Osteoblast (primary cell): ENCODE measurements around the gene ALX4. TPM values are rescaled to one million over a fixed set of nuclear protein-coding genes. Genes with fewer than 3 reads are reported as not detected.

Experiments used
- DNase-seq: peaks from one replicate; pipeline ENCODE4 v3.0.0; 2011; ENCODE audit warnings: low spot score, mixed read lengths; ENCODE audit not compliant: insufficient read length; ENCODE audit errors: missing footprints
- H2AFZ ChIP-seq: 2 replicates; pipeline ENCODE4 v1.6.0; 2011; ENCODE audit warnings: mild to moderate bottlenecking, low read length
- H3K27ac ChIP-seq: 2 replicates; pipeline ENCODE4 v1.5.1; 2011; ENCODE audit warnings: mild to moderate bottlenecking, low read depth, low read length, moderate library complexity
- H3K27me3 ChIP-seq: 2 replicates; pipeline ENCODE4 v1.6.0; 2012; ENCODE audit warnings: mild to moderate bottlenecking, control low read depth, inconsistent platforms, low read length, moderate library complexity; ENCODE audit not compliant: insufficient read depth
- H3K36me3 ChIP-seq: 2 replicates; pipeline ENCODE4 v1.5.1; 2011; ENCODE audit warnings: mild to moderate bottlenecking, low read length, control low read depth, moderate library complexity; ENCODE audit not compliant: insufficient read depth
- H3K4me1 ChIP-seq: 2 replicates; pipeline ENCODE4 v1.5.1; 2011; ENCODE audit warnings: mild to moderate bottlenecking, low read length, control low read depth, moderate library complexity; ENCODE audit not compliant: insufficient read depth
- H3K4me2 ChIP-seq: 2 replicates; pipeline ENCODE4 v1.6.0; 2011; ENCODE audit warnings: mild to moderate bottlenecking, low read length; ENCODE audit not compliant: insufficient read depth
- H3K4me3 ChIP-seq: fragments of 200-600 bp; sonication (generic); 3 replicates; pipeline ENCODE4 v1.5.1; 2012; ENCODE audit warnings: mild to moderate bottlenecking, low read length, inconsistent platforms; ENCODE audit not compliant: insufficient read depth
- H3K79me2 ChIP-seq: 2 replicates; pipeline ENCODE4 v1.6.0; 2012; ENCODE audit warnings: mild to moderate bottlenecking, low read length, control low read depth, inconsistent platforms; ENCODE audit not compliant: insufficient read depth
- H3K9me3 ChIP-seq: 2 replicates; pipeline ENCODE4 v1.5.1; 2011; ENCODE audit warnings: low read depth, low read length, control low read depth
- H4K20me1 ChIP-seq: 2 replicates; pipeline ENCODE4 v1.6.0; 2012; ENCODE audit warnings: mild to moderate bottlenecking, low read length, control low read depth; ENCODE audit not compliant: insufficient read depth
- total RNA-seq: library from RNA; depleted of rRNA; stranded (reverse); fragments of >200 nt; gene quantifications from 2 replicates; pipeline ENCODE4 v1.2.3, GENCODE V29; 2012
- TF ChIP-seq, protein P1 (sequence below): IDR thresholded peaks from 2 replicates; pipeline ENCODE4 v1.5.1; 2011; ENCODE audit warnings: mild to moderate bottlenecking, low read depth, low read length, moderate library complexity; ENCODE audit errors: extremely low read depth

The ALX4 gene
- total RNA-seq, 1 donor, result under 0.01 TPM

- Histone ChIP-seq H3K27ac (no peak overlapping the region), H3K4me3 (no peak overlapping the region), H3K9me3 (no peaks in the 10 kb centered on the region), H4K20me1 (no peaks in the 10 kb centered on the region), H3K79me2 (no peaks in the 10 kb centered on the region), H3K4me1 (peaks cover 7% of the 10 kb centered on the region), H3K36me3 (no peaks in the 10 kb centered on the region), H2AFZ (no peak overlapping the region), H3K27me3 (peaks cover 95% of the 10 kb centered on the region), H3K4me2 (no peak overlapping the region)
- peak; percentile 81 for DNase-seq
- TF ChIP-seq, protein P1, sequence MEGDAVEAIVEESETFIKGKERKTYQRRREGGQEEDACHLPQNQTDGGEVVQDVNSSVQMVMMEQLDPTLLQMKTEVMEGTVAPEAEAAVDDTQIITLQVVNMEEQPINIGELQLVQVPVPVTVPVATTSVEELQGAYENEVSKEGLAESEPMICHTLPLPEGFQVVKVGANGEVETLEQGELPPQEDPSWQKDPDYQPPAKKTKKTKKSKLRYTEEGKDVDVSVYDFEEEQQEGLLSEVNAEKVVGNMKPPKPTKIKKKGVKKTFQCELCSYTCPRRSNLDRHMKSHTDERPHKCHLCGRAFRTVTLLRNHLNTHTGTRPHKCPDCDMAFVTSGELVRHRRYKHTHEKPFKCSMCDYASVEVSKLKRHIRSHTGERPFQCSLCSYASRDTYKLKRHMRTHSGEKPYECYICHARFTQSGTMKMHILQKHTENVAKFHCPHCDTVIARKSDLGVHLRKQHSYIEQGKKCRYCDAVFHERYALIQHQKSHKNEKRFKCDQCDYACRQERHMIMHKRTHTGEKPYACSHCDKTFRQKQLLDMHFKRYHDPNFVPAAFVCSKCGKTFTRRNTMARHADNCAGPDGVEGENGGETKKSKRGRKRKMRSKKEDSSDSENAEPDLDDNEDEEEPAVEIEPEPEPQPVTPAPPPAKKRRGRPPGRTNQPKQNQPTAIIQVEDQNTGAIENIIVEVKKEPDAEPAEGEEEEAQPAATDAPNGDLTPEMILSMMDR, result no peak
Observed at GRCh38 chr11:44320289-44320973, 10.5 kb upstream of the ALX4 start.

GRCh38 chr11:44319552-44320288, 9.8 kb upstream of the ALX4 start:
- no peaks in the 10 kb centered on the region for H3K79me2 ChIP-seq
- H4K20me1 ChIP-seq, result no peaks in the 10 kb centered on the region
- TF ChIP-seq, protein P1, result no peak
- peak; percentile 86 for DNase-seq
- no peaks in the 10 kb centered on the region for H3K9me3 ChIP-seq
- H2AFZ ChIP-seq, result no peak overlapping the region
- H3K27ac ChIP-seq, result no peak overlapping the region
- H3K4me2 ChIP-seq, result no peak overlapping the region
- H3K4me3 ChIP-seq, result no peak overlapping the region
- no peaks in the 10 kb centered on the region for H3K36me3 ChIP-seq
- H3K4me1 ChIP-seq, result peaks cover 7% of the 10 kb centered on the region
- peaks cover 93% of the 10 kb centered on the region for H3K27me3 ChIP-seq

DNA sequence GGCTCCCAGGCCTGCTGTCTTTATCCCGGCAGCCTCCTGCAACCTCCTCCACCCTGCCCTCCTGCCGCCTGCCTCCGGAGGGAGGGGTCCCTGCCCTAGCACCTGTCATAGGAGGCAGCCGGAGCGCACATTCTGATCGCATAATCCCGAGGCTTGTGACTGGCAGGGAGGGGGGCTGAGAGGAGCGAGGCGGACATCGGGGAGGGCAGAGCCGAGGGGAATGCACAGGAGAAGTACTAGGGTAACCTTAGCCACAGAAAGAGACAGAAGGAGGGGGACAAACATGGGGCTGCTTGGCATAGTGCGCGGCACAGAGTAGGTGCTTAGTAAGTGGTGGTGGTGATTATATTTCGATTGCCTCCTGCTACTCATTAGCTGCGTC, 9.2 kb upstream of the ALX4 start:
- peaks cover 7% of the 10 kb centered on the region for H3K4me1 ChIP-seq
- H3K4me3 ChIP-seq, result no peak overlapping the region
- peaks cover 95% of the 10 kb centered on the region for H3K27me3 ChIP-seq
- H4K20me1 ChIP-seq, result no peaks in the 10 kb centered on the region
- no peak overlapping the region for H2AFZ ChIP-seq
- no peaks in the 10 kb centered on the region for H3K79me2 ChIP-seq
- TF ChIP-seq, protein P1, result no peak
- no peak for DNase-seq
- no peaks in the 10 kb centered on the region for H3K36me3 ChIP-seq
- no peaks in the 10 kb centered on the region for H3K9me3 ChIP-seq
- H3K27ac ChIP-seq, result no peak overlapping the region
- H3K4me2 ChIP-seq, result no peak overlapping the region

GRCh38 chr11:44318369-44318768, 8.4 kb upstream of the ALX4 start:
- Histone ChIP-seq H3K79me2 (no peaks in the 10 kb centered on the region), H3K4me3 (no peak overlapping the region), H3K4me2 (no peak overlapping the region), H3K36me3 (no peaks in the 10 kb centered on the region), H3K27me3 (peaks cover 95% of the 10 kb centered on the region), H3K27ac (no peak overlapping the region), H4K20me1 (no peaks in the 10 kb centered on the region), H3K9me3 (no peaks in the 10 kb centered on the region), H3K4me1 (peaks cover 7% of the 10 kb centered on the region), H2AFZ (no peak overlapping the region)
- DNase-seq, result no peak
- TF ChIP-seq, protein P1, result no peak
